Heart right ventricle (tissue), 16 donors: ENCODE data around the gene GRK5. TPM values are rescaled to one million over a fixed set of nuclear protein-coding genes. Genes with fewer than 3 reads are reported as not detected.

Experiments
- ATAC-seq, 8 donors: fragments of 200-7000 bp; cut with Tn5 transposase; one replicate each; pipeline ENCODE4 v1.9.1; 2020; ENCODE audit warnings: mild to moderate bottlenecking in 8 of 8, moderate library complexity in 8 of 8, moderate number of reproducible peaks in 1 of 8
- DNase-seq, 2 donors: peaks; one replicate each; pipeline ENCODE4 v3.0.0-alpha.2; 2020
- H3K27ac ChIP-seq, 10 donors: fragments of 200-600 bp; sonication (generic) in 2 of 10; one replicate each; pipeline versions ENCODE4 v1.5.0 to v1.8.0; 2020 to 2022; ENCODE audit warnings: mild to moderate bottlenecking in 3 of 10
- H3K27me3 ChIP-seq, 7 donors: fragments of 200-600 bp; one replicate each; pipeline ENCODE4 v1.8.0; 2021 to 2022; ENCODE audit warnings: mild to moderate bottlenecking in 2 of 7
- H3K36me3 ChIP-seq, 9 donors: fragments of 200-600 bp; sonication (generic) in 1 of 9; one replicate each; pipeline versions ENCODE4 v1.5.0 to v1.8.0; 2020 to 2022; ENCODE audit warnings: mild to moderate bottlenecking in 2 of 9
- H3K4me1 ChIP-seq, 9 donors: fragments of 200-600 bp; sonication (generic) in 1 of 9; one replicate each; pipeline versions ENCODE4 v1.5.0 to v1.8.0; 2020 to 2022; ENCODE audit warnings: mild to moderate bottlenecking in 4 of 9
- H3K4me3 ChIP-seq, 10 donors: fragments of 200-600 bp; sonication (generic) in 2 of 10; one replicate each; pipeline versions ENCODE4 v1.5.0 to v1.8.0; 2020 to 2022; ENCODE audit warnings: mild to moderate bottlenecking in 7 of 10, moderate library complexity in 2 of 10
- H3K9me3 ChIP-seq, 11 donors: fragments of 200-600 bp in 10 of 11; sonication (generic) in 2 of 11; one replicate each; pipeline versions ENCODE4 v1.5.0 to v1.8.0; 2013 to 2022; ENCODE audit warnings: mild to moderate bottlenecking in 2 of 11, control low read depth in 1 of 11, moderate library complexity in 1 of 11
- WGBS, 2 donors: extraction: QIAGEN DNeasy Blood & Tissue Kit; methylation state at CpG; one replicate each; pipeline ENCODE4 v1.1.7; 2013; ENCODE audit warnings: inconsistent platforms in 1 of 2; 5-methylcytosine and 5-hydroxymethylcytosine counted together
- intact Hi-C, 10 donors: fragments of 100-400 bp; cut with DNase I; formaldehyde crosslinking; loops; one replicate each; pipeline versions ENCODE4 v1.11.1 to v1.14.2; 2022
- polyA plus RNA-seq, 2 donors: library from polyadenylated mRNA; stranded (reverse); fragments of 200-250 nt; gene quantifications; one replicate each; pipeline ENCODE4 v1.2.3, GENCODE V29; 2013
- total RNA-seq, 10 donors: library from RNA; stranded (reverse); fragmentation: NEBNext Ultra II Directional in 3 of 10; extraction: Animal tissue kit (Norgen Biotek cat#: 25700) in 3 of 10; gene quantifications; one replicate each; pipeline versions ENCODE4 v1.2.1 to v1.2.4, GENCODE V29; 2021 to 2023
- TF ChIP-seq, protein P1 (sequence below), 9 donors: fragments of 200-600 bp; sonication (generic) in 2 of 9; IDR thresholded peaks; one replicate each; pipeline versions ENCODE4 v1.5.0 to v1.8.0; 2021 to 2022; ENCODE audit warnings: antibody characterized with exemption in 9 of 9, mild to moderate bottlenecking in 5 of 9, moderate library complexity in 1 of 9
- donor health status: Arrhythmogenic right ventricular cardiomyopathy.
- donor health status: ischemic (EF 13 %, LVEDD 7.1; RV severe dilation, severe dysfunction).
- donor health status: healthy with polysubstance abuse.
- donor health status: DM: no; HTN: yes; CAD: no.
- donor health status: DM: no; HTN: no; CAD: no.
- donor health status: ischemic (EF 25% LVEDD 6.9; RV normal size, moderate dysfunction).
- donor health status: ischemic (EF 25% LVEDD 5.7; RV mildly dilated, moderate dysfunction).
- donor health status: healthy.
- donor health status: DM: yes; HTN: yes; CAD: no.
- donor health status: Ischemic cardiomyopathy.
- donor health status: ischemic (EF 35%, LVEDD 5.7; RV mildly dilated, moderate dysfunction).
- donor health status: nonischemic (EF 11% LVEDD 7.7; RV severe dilation, severe dysfunction).
- donor health status: DM: yes; HTN: yes; CAD: no.
- donor health status: PGD.
- donor health status: ischemic (EF 29% LVEDD 5.4; RV normal size, mild dysfunction).
- donor health status: nonischemic (EF 23%, LVEDD 6.1; RV moderate dilation, normal function).

The GRK5 gene
- total and polyA plus RNA-seq, 12 donors = 11.8 to 80.5 (median 26.6) TPM

DNA sequence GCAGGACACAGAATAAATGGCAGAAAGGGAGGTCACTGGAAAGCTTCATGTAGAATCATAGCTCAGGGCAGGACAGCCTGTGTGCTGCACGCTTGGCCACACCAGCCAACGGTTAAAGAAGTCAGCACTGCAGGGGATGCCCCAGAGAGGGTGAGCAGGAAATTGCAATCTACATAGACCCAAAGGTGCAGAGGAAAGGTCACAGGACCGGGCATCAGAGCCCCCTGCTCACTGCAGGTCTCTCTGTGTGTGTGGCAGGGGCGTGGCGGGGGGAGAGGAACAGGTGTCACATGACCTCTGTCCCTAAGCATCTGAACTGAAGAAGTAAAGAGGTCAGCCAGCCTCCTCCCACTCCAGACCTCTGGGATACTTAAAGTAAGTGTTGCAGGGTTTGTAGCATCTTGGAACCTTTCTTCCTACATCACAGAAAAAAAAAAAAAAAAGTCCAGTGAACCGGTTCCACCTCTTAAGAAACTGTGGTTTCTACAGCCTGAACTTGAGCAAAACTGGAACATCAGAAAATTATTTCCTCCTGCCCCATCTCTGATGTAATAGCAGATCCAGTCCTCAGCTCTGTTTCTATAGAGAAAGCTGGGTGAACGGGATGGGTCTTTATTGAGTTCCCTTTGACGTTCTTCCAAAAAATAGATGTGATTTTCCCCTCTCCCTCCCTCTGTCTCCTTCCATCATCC lies 270.9 kb downstream of the GRK5 start:
- H3K27me3 ChIP-seq = peaks cover 0 to 20% (median 0%) of the 10 kb centered on the region in 7 donors
- DNase-seq (no peak), ATAC-seq (no peak)
- intact Hi-C loops = no loop called here
- no peak overlapping the region for H3K4me3 ChIP-seq
- H3K4me1 ChIP-seq = peaks cover 0 to 11% (median 0%) of the 10 kb centered on the region in 9 donors
- TF ChIP-seq, protein P1, sequence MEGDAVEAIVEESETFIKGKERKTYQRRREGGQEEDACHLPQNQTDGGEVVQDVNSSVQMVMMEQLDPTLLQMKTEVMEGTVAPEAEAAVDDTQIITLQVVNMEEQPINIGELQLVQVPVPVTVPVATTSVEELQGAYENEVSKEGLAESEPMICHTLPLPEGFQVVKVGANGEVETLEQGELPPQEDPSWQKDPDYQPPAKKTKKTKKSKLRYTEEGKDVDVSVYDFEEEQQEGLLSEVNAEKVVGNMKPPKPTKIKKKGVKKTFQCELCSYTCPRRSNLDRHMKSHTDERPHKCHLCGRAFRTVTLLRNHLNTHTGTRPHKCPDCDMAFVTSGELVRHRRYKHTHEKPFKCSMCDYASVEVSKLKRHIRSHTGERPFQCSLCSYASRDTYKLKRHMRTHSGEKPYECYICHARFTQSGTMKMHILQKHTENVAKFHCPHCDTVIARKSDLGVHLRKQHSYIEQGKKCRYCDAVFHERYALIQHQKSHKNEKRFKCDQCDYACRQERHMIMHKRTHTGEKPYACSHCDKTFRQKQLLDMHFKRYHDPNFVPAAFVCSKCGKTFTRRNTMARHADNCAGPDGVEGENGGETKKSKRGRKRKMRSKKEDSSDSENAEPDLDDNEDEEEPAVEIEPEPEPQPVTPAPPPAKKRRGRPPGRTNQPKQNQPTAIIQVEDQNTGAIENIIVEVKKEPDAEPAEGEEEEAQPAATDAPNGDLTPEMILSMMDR (IDR thresholded peaks at IDR 0.05) = no peak
- no peaks in the 10 kb centered on the region for H3K36me3 ChIP-seq
- 61 to 63% methylated on average over 8 of the region's 8 CpGs for WGBS, 2 donors
- no peaks in the 10 kb centered on the region for H3K9me3 ChIP-seq
- H3K27ac ChIP-seq = no peak overlapping the region

DNA sequence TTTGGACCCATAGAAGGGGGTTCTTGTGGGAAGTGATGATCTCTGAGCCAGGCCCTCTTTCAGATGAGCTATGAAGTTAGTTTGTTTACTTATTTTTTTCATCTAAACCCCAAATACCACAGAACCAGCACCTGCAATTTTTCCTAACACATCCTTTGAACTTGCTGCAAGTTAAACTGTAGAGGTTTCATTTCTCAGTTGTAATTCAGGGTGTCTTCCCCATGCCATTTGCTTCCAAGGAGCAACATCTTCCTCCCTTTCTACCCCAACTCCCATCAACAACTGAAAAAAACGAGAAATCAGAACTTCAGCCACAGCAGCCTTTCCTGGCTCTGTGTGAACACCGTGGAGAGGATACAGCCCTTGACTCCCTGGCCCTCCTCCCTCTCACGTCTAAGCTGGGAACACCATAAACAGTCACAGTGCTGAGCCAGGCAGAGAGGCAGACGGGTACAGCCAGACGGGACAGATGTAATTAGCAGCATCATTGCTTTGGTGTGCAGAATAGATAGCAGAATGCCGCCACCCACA lies 271.5 kb downstream of the GRK5 start:
- Histone ChIP-seq H3K36me3 (no peaks in the 10 kb centered on the region), H3K27me3 (peaks cover 0 to 16% (median 0%) of the 10 kb centered on the region in 7 donors), H3K4me1 (peaks cover 0 to 11% (median 0%) of the 10 kb centered on the region in 9 donors), H3K9me3 (no peaks in the 10 kb centered on the region), H3K4me3 (no peak overlapping the region), H3K27ac (no peak overlapping the region)
- DNase-seq (no peak), ATAC-seq (peak in 6 of 8 donors; percentile 69 to 85 (median 74))
- WGBS, 2 donors = 22 to 29% methylated on average over 6 of the region's 6 CpGs
- TF ChIP-seq, protein P1 (IDR thresholded peaks at IDR 0.05) = no peak
- intact Hi-C loops = no loop called here

DNA sequence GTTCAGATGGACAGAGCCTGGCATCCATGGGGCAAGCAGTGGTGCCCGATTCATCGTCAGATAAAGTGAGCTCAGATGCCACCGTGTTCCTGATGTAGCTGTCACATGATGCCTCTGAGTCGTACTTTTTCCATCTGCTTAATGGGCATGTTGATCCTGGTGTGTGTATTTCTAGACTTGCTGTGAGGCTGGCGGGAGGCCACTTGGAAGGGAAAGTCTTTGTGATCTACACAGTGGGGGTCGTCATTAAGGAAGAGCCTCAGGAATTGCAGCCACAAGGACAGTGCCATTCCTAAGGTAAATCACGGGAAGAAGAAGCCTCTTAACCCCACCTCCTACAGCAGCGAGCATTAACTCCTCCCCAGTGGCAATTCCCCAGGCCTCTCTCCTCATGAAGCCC lies 272.2 kb downstream of the GRK5 start:
- no peaks in the 10 kb centered on the region for H3K36me3 ChIP-seq
- TF ChIP-seq, protein P1 (IDR thresholded peaks at IDR 0.05) = no peak
- H3K4me3 ChIP-seq = no peak overlapping the region
- intact Hi-C loops = no loop called here
- H3K4me1 ChIP-seq = peaks cover 0 to 11% (median 0%) of the 10 kb centered on the region in 9 donors
- H3K27me3 ChIP-seq = peaks cover 0 to 13% (median 0%) of the 10 kb centered on the region in 7 donors
- H3K9me3 ChIP-seq = no peaks in the 10 kb centered on the region
- WGBS, 2 donors = 37 to 39% methylated on average over 8 of the region's 8 CpGs
- no peak for DNase-seq
- H3K27ac ChIP-seq = no peak overlapping the region
- ATAC-seq = peak in 3 of 8 donors; percentile 9 to 20 (median 11)

DNA sequence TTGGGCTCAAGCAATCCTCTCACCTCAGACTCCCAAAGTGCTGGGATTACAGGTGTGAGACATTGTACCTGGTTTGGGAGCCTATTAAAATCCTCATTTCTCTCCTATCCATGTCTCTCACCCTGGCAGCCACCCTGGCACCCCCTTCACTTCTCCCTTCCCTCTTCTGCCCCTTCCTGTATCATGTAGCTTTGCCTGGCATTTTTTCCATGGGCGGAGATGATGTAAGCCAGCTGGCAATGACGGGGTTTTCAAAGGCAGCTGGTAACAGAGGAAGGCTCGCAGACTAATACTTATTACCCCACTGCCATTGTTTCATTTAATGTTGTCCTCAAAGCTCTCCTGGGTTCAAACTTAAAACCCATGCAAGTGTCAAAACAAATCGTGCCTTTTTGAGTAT lies 273.3 kb downstream of the GRK5 start:
- ATAC-seq = peak in 3 of 8 donors; percentile 46 to 67 (median 48)

More for the DNA sequence above, 273.3 kb downstream of the GRK5 start:
- Histone ChIP-seq H3K4me3 (no peak overlapping the region), H3K36me3 (no peaks in the 10 kb centered on the region), H3K27me3 (peaks cover 0 to 13% (median 0%) of the 10 kb centered on the region in 7 donors), H3K9me3 (no peaks in the 10 kb centered on the region), H3K27ac (no peak overlapping the region), H3K4me1 (peaks cover 0 to 11% (median 0%) of the 10 kb centered on the region in 9 donors)
- intact Hi-C loops = no loop called here
- no peak for DNase-seq
- 62 to 63% methylated on average over 4 of the region's 4 CpGs for WGBS, 2 donors
- TF ChIP-seq, protein P1 (IDR thresholded peaks at IDR 0.05) = no peak
